NCI-H146 treated with DMSO at 0.1 percent for 48 hours (cell line): Measurements from ENCODE around the gene KNTC1.
"Not testable (repeated sequence)": the region's sequence is repeated elsewhere in the genome, so short reads cannot be mapped to it uniquely, and the experiment has no call there.

Experiments
- DNase-seq: peaks from one replicate; lab custom pipeline; 2025; ENCODE audit not compliant: unreplicated experiment; lab: John Stamatoyannopoulos, UW

The KNTC1 gene

DNA sequence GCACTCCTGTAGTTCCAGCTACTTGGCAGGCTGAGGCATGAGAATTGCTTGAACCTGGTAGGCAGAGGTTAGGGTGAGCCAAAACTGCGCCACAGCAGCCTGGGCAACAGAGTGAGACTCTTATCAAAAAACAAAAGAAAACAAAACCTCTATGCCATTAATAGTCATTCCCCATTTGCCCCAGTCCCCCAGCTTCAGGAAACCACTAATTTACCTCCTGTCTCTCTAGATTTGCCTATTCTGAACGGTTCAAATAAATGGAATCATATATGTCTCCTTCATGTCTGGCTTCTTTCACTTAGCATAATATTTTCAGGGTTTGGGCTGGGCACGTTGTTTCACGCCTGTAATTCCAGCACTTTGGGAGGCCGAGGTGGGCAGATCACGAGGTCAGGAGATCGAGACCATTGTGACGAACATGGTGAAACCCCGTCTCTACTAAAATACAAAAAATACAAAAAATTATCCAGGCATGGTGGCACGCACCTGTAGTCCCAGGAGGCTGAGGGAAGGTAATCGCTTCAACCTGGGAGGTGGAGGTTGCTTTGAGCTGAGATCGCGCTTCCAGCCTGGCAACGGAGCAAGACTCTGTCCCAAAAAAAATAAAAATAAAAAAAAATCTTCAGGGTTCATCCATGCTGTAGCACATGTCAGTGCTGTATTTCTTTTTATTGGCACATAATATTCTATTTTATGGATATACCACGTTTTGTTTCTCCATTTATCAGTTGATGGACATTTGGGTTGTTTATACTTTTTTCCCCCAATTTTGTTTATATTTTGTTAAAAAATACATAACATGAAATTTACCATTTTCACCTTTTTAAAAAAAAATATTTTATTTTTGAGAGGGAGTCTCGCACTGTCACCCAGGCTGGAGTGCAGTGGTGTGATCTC lies 31.9 kb downstream of the KNTC1 start:
- no peak for DNase-seq

DNA sequence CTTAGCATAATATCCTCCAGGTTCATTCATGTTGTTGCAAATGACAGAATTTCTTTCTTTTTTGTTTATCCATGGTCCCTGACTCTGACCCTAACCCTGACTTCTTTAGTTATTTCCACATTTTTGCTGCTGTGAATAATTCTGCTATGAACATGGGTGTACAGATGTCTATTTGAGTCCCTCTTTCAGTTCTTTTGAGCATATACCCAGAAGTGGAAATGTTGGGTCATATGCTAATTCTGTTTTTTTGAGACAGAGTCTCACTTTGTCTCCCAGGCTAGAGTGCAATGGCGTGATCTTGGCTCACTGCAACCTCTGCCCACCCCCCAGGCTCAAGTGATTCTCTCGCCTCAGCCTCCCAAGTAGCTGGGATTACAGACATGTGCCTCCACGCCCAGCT lies 33.1 kb downstream of the KNTC1 start:
- no peak for DNase-seq

DNA sequence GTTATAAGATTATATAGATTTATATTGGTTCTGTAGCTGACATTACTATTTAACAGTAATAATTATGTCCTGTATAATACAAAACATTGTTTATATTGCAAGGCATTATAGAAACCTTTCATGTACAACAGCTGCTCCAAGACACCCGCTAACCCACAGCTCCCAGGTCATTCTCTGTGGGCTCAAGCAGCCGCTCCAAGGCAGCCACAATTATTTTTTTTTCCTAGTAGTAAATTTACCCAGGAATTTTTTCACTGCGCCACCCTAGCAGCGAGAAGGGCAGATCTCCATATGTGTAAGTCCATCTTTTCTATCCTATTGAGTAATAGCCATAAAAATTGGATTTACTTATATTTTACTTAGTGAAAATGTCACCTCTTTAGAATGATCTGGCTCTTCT lies 36.3 kb downstream of the KNTC1 start:
- no peak for DNase-seq

DNA sequence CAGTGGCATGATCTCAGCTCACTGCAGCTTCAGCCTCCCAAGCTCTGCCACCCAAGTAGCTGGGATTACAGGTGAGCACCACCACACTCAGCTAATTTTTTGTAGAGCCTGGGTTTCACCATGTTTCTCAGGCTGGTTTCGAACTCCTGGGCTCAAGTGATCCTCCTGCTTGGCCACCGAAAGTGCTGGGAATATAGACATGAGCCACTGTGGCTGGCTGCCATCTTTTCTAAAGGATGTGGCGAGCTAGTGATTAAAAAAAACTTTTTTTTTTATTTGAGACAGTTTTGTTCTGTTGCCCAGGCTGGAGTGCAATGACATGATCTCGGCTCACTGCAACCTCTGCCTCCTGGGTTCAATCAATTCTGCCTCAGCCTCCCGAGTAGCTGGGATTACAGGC lies 39.8 kb downstream of the KNTC1 start:
- not testable (repeated sequence) for DNase-seq

DNA sequence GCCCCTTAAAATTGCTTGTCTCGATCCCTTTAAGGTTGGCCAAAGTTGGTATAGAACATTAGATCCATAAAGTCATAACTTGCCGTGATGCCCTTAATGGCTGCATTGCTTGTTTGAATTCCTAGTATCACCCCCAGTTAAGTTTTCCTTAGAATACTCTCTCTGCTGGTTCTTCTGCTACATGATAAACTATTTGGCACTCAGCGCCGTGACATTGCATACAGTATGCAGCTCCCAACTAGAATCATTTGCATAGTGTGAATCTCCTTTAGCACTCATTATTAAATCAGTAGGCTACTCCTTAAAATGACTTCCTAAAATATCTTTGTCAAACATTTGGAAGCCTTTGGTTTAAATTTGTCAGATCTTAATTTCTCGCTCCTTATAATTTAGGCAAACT lies 42.2 kb downstream of the KNTC1 start:
- DNase-seq = no peak

DNA sequence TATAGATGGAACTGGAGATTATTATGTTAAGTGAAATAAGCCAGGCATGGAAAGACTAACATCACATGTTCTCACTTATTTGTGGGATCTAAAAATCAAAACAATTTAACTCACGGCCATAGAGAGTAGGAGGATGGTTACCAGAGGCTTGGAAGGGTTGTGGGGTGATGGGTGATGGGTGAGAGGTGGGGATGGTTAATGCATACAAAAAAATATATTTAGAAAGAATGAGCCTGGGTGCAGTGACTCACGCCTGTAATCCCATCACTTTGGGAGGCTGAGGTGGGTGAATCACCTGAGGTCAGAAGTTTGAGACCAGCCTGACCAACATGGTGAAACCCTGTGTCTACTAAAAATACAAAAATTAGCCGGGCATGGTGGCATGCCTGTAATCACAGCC lies 43.0 kb downstream of the KNTC1 start:
- not testable (repeated sequence) for DNase-seq

DNA sequence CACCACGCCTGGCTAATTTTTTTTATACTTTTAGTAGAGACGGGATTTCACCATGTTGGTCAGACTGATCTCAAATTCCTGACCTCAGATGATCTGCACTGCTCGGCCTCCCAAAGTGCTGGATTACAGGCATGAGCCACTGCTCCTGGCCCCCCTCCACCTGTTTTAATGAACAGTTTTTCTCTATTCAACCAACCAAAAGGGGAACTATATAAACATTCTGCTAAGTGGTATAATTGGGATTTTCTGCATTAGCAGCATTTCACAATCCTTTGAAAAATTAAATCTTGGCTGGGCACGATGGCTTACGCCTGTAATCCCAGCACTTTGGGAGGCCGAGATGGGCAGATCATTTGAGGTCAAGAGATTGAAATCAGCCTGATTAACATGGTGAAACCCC lies 44.8 kb downstream of the KNTC1 start:
- no peak for DNase-seq

DNA sequence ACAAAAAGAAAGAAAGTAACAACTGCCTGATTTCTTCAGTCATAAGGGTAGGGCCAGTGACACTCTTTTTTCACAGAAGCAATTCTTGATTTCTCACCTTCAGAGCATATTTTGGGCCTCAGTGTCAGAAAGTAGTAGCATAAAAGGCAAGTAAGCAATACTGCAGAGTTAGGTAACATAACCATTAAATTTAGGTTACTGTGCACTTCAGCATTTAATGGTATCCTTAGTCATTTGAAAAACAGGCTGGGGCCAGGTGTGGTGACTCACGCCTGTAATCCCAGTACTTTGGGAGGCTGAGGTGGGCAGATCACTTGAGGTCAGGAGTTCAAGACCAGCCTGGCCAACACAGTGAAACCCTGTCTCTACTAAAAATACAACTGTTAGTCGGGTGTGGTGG lies 56.2 kb downstream of the KNTC1 start:
- not testable (repeated sequence) for DNase-seq

DNA sequence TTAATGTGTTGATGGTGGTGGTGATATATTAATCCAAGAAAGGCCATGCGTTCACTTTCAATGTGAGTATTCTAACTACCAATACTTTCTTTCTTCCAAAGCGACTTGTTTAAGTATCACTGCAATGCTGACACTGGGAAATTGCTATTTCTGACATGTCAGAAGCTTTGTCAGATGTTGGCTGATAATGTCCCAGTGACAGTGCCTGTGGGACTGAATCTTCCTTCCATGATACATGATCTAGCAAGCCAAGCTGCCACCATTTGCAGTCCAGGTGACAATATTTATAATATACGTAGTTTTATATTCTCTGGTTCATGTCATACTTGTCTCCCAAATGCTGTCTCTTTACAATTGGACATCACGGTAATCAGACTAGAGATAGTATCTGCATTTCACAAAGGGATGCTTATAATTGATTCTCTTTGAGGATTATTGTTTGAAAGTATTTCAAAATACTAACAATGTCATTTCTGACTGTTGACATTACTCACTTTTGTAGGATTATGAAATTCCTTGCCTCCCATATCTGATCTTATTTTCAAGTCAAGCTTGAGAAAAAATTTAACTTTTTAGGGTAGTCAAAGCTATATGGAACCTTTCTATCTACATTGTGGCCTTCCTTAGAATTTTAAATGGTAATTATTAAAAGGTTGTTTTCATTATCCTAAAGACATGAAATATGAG lies 57.3 kb downstream of the KNTC1 start:
- no peak for DNase-seq

DNA sequence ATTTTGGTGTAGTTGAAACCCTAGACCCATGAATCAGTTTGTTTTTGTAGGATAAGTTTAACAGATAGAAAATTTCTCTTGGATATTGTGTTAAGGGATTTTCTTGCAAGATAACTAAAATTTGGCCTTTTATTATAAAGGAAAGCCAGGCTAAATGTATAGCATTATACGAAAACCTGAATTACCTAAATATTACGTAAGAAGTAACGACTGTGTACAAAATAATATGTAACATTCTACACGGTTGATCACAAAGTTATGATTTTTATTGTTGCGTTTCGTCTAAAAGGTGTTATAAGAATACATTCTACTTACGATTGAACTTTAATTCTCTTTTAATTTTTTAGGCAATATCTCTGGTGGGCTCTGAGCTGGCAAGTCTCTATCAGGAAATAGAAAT lies 63.9 kb downstream of the KNTC1 start:
- DNase-seq = no peak

DNA sequence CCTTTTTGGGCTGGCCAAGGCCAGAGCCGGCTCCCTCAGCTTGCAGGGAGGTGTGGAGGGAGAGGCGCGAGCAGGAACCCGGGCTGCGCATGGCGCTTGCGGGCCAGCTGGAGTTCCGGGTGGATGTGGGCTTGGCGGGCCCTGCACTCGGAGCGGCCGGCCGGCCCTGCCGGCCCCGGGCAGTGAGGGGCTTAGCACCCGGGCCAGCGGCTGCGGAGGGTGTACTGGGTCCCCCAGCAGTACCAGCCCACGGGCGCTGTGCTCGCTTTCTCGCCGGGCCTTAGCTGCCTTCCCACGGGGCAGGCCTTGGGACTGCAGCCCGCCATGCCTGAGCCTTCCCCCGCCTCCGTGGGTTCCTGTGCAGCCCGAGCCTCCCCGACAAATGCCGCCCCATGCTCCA lies 64.9 kb downstream of the KNTC1 start:
- DNase-seq = not testable (repeated sequence)

DNA sequence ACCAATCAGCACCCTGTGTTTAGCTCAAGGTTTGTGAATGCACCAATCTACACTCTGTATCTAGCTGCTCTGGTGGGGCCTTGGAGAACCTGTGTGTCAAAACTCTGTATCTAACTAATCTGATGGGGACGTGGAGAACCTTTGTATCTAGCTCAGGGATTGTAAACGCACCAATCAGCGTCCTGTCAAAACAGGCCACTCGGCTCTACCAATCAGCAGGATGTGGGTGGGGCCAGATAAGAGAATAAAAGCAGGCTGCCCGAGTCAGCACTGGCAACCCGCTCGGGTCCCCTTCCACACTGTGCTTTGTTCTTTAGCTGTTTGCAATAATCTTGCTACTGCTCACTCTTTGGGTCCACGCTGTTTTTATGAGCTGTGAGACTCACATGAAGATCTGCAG lies 65.5 kb downstream of the KNTC1 start:
- DNase-seq = not testable (repeated sequence)

DNA sequence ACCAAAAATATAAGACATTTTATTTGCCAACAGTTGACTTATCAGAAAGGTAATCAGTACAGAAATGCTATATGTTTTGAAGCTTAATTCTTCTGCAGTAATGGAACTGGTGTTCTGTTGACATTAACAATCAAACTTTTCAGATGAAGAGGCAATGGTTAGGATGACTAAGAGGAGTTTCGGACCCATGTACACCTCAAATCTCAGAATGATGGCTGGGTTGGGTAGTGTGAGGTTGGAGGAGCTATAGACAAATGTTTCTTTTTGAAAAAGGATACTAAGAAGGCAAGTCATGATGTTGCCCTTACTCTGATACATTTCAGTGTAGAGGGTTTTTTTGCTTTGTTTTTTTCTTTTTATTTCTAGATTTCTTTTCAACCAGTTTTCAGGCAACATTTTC lies 66.9 kb downstream of the KNTC1 start:
- no peak for DNase-seq

DNA sequence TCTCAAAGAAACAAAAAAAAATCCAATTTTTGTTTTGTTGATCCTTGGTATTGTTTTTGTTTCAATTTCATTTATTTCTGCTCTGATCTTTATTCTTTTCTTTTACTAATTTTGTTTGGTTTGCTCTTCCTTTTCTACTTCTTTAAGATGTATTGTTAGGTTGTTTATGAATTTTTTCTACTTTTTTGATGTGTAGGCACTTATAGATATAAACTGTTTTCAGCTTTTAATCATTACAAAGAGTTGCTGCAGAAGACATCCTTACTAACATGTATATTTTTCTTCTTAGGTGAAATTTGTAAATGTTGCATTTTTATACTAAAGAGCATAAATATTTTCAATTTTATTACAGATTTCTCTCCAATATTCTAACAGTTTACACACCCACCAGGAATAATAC lies 69.8 kb downstream of the KNTC1 start:
- no peak for DNase-seq

DNA sequence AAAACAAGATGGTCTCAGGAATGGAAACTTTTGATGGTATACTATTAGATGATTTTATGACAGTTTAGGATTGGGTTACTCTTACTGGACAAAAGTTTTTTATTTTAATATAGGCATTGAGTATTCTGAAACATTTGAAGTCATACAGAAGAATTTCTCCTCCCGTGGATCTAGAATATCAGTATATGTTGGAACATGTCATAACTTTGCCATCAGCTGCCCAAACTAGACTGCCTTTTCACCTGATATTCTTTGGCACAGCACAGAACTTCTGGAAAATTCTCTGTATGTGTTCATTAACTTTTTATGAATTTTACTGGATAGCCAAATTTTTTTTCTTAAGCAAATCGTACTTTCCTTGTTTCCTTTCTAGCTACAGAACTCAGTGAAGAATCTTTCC lies 75.4 kb downstream of the KNTC1 start:
- no peak for DNase-seq

DNA sequence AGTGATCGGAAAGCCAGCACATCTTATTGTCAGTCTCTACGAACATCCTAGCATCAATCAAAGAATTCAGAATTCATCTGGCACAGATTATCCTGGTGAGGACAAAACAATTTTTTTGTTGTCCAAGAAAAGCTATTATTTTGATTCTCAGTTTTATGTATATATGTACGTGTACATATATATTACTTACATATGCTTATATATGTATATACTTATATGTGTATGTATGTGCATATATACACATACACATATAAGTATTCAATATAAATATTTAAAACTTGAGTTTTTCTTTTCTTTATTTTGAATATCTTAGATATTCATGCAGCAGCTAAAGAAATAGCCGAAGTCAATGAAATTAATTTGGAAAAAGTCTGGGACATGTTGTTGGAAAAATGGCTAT lies 77.9 kb downstream of the KNTC1 start:
- no peak for DNase-seq

DNA sequence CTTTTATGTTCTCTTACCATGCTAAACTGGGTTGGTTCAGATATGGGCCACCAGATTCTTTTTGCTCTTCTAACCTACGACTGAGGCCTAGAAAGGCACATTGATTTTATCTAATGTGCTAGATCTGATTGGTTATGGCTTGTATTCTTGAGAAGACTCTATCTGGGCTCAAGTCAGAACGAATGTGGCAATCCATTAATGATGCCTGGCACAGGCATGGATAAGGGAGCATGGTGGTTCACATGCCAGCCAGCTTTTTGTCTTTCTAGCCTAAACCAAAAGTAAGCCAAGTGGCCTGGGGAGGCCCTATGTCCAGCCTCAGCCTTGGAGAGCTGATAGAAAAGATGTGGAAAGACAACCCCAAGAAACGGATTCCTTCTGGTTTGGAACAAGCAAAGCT lies 82.7 kb downstream of the KNTC1 start:
- no peak for DNase-seq

DNA sequence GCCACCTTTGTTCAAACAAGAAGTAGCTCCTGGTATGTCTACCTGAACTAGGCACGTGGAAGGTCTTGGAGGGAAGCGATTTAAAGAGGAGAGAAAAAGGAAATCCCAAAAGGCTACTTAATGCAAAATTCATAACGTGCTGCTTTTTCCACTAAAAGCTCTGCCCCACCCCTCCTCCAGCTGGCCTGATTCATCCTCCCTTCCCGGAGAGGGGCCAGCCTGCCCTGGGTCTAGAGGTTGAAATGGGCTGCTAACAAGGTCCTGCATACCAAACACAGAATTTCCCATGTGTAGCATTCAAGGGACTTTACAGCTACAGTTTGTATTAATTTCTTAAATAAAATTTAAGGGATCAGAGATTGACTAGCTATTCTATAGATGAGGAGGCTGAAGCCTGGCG lies 83.2 kb downstream of the KNTC1 start:
- DNase-seq = no peak

DNA sequence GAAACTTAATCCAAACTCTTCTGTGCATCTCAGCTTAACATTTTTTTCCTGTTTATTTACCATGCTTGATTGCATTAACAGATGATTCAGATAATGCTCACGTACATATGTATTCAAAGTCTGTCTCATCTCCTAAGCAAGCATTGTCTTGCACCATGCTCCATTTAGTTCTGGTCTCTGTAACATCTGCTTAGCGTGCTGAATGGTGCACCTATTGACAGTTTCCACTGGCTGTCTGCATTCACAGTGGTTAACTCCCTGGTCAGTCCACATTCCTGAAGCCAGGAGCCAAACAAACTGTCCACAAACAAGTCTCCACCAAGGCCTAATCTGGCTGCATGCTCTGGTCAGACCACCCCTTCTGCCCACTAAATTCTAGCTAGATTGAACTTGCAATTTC lies 83.9 kb downstream of the KNTC1 start:
- DNase-seq = no peak

DNA sequence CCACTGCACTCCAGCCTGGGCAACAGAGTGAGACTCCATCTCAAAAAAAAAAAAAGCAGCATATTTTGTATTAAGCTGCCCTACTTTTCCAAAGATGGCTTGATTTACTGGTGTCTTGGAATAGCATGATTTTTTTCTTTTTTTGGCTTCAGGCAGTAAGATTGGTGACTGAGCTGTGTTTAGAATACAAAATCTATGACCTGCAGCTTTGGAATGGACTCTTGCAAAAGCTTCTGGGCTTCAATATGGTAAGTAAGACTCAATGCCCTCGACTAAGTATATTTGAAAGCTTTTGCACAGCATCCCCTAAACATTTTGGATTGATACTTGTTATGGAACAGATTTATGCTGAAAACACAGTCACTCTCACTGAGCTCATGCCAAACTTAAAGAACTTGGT lies 87.8 kb downstream of the KNTC1 start:
- no peak for DNase-seq

DNA sequence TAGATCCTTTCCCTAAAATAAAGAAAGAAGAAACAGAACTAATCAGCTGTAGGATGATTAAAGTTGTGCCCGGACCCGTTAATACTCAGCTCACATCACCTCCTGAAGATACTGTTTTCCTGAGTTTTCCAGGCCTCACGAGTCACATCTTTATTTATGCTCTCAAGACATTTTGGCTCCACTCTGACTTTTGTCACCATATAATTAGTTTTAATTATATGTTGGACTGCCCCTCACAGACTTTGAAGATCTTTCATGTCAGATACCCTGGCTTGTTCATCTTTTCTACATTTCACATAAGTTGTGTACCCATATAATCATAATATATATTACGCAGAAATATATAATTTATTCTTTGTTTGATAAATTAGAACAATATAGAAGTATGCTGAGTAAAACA lies 88.7 kb downstream of the KNTC1 start:
- no peak for DNase-seq

DNA sequence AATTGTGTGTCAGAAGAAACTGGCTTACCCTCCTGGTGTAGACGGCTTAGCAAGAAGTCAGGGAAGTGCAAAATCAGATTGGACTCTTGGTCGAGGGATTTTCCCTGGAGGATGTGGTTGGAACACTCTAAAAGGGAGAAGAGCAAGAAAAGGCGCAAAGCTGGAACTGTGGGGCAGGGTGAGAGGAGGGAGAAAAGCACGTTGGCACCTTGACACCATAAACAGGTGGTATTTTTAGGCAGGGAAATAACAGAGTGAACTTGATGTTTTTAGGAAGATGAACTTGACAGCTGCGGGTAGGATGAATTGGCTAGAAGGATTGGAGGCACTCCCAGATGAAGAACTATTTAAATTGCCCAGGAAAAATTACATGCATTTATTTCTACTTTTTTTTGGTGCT lies 108.4 kb downstream of the KNTC1 start:
- no peak for DNase-seq
